ENCODE data around the gene CNOT1.

- TF ChIP-seq TAF1 (IDR thresholded peaks at IDR 0.05; ENCODE audit: low read depth) (no peak), CTCF (IDR thresholded peaks at IDR 0.05; ENCODE audit: poor library complexity, severe bottlenecking) (no peak), RAD21 (conservative IDR thresholded peaks at IDR 0.05) (no peak), EZH2 (IDR thresholded peaks at IDR 0.05; ENCODE audit: borderline replicate concordance, insufficient read depth, low read length, poor library complexity, severe bottlenecking) (no peak), POLR2AphosphoS5 (IDR thresholded peaks at IDR 0.05) (no peak), EP300 (conservative IDR thresholded peaks at IDR 0.05; ENCODE audit: poor library complexity, severe bottlenecking) (no peak), MXI1 (conservative IDR thresholded peaks at IDR 0.05; ENCODE audit: poor library complexity, severe bottlenecking) (no peak), REST (IDR thresholded peaks at IDR 0.05; ENCODE audit: borderline replicate concordance) (no peak)
These were observed 156.8 kb downstream of the CNOT1 start for GRCh38 chr16:58472827-58473226.
